NCI-H1417 treated with DMSO at 0.1 percent for 48 hours (cell line): ENCODE results near the gene LVRN.

ENCODE experiments used
- DNase-seq: peaks from one replicate; lab custom pipeline; 2025; lab: John Stamatoyannopoulos, UW

The LVRN gene

DNA sequence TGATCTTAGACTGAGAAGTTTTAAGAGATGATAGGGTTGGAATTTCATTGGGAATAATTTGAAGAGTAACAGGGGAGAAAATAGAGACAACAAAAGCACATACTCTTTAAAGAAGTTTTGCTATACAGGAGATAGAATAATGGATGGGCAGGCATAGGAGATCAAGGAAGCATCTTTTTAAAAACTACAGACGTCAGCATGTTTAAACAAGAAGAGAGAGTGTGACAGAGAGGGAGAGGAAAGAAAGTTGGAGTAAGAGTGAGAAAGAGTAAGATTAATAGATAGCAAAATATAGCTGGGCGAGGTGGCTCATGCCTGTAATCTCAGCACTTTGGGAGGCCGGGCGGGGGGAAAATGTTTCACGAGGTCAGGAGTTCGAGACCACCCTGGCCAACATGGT is 5.3 kb upstream of the LVRN start:
- DNase-seq, result no peak

DNA sequence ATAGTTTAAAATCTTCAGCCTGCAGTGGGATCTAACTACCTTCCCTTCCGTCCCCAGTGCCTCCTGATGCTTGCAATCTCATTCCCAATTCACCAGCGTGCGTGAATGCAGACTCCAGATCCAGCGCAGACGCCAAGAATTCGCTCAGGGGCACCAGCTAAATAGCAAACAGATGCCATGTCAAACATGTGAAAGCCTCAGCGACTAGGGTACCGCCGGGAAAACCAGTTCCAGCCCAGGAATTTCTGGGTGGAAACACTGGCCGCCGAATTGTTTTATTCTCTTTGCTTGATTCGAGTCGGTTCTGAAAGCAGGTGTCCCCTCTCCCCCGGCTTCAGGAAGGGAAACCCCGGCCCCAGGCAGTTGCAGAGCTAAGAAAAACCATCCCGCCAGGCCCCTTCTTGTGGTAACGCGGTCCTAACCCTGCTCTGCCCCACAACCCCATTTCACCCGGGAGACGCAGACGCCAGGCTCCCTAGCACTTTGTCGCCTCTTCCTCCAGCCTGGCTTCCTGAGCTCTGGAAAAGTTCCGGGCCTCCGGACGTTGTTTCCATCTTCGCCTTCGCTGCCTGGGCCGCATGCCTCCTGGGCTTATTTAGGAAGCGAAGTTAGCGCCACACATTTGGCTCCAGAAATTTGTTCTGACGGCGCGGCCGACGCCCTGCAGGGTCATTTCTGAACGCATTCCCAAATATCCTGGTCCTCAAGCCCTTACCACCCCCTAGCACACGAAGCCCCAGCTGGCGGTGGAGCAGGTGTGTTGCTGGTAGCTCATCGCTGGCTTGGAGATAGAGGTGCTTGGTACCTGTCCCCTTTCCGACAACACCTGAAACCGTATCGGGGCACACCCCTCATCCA is 665 bp upstream of the LVRN start:
- no peak for DNase-seq

DNA sequence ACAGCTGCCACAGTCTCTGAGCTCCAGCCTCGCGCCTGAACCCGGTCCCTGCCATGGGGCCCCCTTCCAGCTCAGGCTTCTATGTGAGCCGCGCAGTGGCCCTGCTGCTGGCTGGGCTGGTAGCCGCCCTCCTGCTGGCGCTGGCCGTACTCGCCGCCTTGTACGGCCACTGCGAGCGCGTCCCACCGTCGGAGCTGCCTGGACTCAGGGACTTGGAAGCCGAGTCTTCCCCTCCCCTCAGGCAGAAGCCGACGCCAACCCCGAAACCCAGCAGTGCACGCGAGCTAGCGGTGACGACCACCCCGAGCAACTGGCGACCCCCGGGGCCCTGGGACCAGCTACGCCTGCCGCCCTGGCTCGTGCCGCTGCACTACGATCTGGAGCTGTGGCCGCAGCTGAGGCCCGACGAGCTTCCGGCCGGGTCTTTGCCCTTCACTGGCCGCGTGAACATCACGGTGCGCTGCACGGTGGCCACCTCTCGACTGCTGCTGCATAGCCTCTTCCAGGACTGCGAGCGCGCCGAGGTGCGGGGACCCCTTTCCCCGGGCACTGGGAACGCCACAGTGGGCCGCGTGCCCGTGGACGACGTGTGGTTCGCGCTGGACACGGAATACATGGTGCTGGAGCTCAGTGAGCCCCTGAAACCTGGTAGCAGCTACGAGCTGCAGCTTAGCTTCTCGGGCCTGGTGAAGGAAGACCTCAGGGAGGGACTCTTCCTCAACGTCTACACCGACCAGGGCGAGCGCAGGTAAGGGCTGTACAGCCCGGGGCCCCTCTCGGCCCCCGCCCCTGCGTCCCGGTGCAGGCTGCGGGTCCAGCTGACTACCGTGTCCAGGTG is 509 bp downstream of the LVRN start:
- no peak for DNase-seq

DNA sequence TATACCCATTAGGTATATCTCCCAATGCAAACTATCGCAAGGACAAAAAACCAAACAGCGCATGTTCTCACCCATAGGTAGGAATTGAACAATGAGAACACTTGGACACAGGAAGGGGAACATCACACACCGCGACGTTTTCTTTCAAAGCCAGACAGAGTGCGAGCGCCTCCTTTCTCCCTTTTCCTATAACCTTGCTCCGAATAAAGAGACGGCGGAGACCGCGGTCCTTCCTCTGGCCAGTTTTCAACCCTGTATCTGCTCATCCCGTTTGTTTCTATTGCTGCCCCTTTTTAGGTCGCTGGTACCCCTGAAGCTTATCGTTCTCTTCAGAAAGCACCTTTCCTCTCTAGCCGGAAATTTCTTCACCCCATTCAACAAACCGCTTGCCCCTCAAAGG is 1.3 kb downstream of the LVRN start:
- DNase-seq, result no peak

DNA sequence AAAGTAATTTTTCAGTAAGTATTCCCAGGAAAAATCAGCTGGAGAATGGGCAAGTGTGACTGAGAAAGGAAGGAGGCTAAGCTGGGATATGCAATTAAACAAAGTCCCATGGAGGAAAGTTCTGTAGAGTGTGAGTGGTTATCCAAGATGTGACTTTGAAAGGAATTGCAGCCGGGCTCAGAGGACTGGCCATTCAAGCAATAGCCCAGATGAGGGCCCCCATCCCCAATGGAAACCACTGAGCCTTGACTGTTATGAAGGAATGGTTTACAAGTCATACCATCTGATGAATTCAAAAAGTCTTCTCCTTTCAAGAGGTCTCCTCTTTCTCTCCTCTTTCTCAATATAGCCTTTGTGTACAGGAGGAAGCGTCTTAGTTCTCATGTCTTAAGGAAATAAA is 6.5 kb downstream of the LVRN start:
- DNase-seq, result no peak

DNA sequence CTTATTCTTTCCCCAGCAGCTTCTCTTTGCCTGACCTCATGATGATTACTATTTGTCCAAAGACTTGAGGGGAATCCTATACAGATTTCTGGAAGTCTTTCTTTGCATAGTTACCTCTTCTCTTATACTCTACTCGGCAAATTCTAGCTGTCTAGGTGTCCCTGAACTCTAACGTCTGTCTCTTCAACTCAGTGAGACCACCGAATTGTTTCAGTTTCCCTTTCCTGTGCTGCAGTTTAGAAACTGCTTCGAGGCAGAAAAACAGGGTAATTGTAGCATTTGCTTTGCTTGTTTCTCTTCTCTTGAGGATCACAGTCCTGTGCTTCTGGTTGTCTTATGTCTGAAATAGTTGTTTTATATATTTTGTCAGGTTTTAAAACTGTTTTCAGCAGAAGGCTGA is 14.8 kb downstream of the LVRN start:
- no peak for DNase-seq

DNA sequence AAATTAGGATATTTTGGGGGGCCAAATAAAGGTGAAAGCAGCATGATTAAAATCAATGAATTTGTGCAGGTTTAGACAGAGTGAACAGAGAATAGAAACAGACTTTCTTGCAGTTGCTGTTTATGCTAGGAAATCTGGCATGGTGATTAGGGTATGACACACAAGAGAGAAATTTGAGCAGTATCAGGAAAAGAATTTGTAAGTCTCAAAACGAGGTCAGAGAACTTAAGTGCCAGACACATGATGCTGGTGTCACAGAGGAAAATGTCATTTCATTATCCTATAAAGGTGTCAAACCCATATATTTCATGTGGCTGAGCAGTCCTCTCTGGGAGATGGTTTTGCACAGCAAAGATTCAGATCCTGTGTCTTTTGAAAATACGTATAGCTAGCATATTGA is 15.7 kb downstream of the LVRN start:
- no peak for DNase-seq

DNA sequence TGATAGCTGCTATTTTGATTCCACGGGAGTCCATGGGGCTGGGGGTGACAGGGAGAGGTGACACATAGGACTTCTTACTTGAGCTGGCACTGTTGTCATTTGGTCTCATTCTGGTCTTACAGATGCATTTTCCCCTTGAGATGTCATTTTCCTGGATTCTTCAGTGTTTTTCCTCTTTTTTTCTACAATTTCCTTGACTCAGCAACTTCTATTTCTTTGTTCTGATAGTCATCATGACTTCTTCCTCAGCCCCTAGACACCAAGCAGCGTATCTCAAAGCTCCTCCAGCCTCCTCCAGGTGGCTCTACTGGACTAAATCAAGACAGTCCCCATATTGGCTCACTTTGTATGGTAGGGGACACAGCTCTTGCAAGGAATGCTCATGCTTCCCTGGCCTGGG is 16.5 kb downstream of the LVRN start:
- DNase-seq, result no peak

DNA sequence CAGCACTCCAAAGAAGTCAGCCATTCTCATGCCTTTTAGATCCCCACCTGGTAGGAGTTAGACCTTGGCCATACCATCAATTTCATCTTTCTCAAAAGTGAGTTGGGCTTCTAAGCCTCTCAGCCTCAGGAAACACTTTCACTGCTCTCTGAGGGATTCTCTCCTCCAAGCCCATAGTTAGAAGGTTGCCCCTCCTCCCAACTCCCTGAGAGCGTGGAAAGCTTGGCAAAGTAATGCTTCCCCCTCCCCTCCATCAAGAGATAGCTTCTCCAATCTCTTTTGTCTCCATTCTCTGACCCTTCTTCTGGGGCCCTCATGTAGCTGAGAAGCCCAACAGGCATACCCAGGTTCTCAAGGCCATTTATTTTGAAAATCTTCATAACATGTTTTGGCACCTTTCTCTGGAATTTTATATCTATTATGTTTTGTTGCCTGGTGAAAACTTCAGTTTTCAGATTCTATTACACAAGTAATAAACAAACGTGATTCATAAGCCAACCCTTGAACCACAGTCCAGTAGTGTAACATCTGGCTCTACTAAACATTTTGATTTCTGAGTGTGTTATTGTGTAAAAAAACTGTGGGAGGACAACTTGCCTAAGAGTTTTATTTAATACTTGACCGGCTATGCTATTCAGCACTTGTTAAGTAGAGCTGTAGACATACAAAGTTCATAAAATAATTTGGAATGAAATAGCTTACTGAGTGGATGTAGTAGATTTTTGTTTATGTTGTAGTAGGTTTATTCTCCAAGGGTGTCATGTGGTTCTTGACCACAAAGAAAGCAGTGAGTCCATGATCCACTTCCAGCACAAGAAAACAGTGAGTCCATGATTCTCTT is 17.1 kb downstream of the LVRN start:
- no peak for DNase-seq

DNA sequence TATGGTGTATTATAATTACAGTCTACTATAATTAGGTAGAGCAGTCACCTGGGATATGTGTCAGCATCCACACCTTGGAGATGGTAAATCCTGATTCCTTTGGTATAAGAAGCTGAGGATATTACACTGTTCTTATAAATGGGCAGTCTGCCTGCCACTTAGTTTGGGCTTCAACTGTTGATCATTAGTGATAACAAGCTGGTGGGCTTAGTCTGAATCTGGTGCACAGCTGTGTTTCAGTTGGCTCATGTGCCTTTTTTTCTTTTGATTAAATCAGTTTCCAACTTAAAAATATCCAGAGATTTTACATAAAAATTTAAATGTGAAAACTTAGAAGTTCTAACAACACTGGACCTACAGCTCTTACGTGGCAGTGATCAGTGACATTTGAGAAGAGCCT is 21.2 kb downstream of the LVRN start:
- no peak for DNase-seq

DNA sequence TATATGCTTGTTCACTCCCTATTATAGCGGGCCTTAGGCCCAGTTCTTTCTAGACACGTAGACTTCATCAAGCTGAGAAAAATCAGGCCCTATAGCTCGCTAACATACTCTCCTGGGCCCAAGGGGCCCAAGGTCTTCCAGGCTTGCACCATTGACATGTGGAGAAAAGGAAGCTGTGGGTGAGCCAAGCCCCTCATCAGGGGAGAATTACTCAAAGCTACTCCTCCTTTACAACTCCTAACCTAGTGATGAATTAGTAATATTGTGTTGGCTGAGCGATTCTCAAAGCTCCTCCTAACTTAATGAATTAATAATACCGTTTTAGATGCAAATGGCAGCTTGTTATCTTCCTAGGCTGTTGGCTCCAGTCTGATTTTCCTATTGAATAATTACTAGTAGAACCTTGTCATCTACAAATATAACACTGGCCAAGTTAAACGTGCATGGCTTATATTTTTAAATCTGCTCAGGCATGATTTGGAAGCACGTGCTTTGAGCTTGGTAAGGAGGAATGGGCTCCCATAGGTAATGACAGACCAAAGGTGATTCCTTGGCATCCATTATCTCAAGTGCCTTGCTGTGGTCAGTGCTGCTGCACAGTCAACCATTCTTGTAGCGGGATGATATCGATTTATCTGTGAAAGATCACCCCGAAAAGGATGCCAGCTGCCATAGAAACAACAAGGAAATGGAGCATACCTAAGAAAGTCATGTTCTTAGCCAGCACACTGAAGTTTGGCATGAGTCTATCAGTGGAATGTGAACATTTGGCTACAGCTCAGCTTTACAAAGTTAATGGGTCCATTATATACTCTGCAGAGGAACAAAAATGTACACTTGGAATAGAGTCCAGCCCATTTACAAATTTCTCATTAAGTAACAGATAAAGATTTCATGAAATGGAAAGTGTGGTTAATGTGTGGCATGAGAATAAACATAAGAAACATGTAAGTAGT is 23.8 kb downstream of the LVRN start:
- no peak for DNase-seq

DNA sequence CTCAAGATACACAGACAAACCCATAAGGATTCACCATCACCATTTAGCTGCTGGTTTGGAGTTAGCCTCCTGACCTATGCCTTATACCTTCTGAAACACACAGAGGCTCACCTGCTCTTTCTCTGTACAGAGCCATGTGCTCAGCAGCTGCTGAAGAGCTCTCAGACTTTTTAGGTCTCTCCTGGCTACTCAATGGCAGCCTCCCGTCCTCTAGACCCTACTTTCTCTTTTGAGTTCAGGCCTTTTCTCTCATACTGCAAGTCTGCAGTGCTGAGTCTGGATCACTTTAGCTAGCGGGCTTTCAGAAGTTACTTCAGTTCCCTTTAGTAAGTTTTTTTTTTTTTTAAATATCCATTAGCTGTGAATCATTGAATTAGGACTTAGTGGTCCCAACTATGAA is 25.7 kb downstream of the LVRN start:
- DNase-seq, result no peak

DNA sequence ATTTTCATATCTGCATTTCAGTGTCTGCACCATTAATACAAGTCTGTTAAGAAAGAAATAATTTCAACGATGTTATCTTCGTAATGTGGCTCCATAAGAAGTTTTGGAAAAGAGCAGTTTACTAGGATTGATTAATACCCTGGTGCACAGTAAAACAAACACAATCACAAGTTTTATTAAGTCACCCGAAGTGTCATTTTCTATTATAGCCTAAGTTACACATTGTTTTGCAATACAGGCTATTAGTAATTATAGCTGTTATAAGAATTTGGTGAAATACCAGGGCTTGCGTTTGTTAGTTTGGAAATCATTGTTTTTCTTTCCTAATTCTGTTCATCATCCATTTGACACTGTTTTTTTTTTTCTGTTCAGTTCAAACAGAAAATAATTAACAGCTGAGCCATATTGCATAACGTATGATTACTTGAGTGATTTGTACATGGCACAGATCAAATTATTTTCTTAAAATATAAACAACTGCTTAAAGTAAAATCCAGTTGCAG is 30.6 kb downstream of the LVRN start:
- DNase-seq, result no peak

DNA sequence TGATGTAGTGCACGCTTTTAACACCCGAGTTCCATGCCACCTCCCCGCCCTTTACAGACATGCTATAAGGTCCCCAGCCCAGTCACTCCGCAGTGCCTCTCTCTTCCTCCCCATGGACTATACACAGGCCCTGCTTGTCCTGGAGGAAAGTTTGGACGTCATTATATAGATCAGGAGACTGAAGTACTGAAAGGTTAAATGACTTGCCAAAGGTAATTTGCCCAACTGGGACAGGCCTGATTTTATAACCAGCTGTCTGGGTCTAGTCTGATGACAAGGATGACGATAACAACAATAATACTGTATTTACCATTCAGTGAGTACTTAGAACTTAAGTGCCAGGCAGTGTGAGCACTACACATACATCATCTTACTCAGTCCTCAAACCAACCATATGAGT is 33.1 kb downstream of the LVRN start:
- no peak for DNase-seq

DNA sequence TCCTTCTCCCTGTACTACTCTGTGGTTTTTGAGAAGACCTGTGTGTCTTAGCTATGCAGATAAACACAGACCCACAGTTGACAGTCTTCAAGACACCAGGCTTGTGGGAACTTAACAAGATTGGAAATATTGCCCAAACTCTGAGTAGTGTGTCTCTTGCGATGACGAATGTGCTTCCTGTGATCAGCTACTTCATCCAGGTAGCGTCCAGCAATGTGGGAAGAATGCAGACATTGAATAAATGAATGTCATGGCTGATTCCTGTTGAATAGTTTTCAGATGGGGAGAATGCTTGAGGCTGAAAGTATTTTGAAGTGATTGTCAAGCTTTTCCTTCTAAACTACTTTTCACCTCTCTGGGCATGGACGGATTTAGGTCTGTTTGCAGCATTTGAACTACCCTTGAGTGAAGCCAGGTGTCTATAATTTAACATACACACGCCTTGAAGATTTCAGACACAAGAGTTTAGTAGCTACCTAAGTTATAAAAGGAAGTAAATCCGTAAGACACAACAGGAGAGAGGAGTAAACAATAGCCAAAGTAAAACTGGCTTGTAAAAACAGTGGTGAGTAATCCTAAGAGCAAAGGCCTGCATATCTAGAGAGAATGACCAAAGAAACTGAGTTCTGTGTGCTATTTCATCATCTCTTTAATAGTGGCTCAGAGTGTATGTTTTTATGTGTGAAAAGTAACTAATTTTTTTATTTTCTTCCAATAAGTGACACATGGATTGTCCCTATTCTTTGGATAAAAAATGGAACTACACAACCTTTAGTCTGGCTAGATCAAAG is 40.0 kb downstream of the LVRN start:
- DNase-seq, result no peak

DNA sequence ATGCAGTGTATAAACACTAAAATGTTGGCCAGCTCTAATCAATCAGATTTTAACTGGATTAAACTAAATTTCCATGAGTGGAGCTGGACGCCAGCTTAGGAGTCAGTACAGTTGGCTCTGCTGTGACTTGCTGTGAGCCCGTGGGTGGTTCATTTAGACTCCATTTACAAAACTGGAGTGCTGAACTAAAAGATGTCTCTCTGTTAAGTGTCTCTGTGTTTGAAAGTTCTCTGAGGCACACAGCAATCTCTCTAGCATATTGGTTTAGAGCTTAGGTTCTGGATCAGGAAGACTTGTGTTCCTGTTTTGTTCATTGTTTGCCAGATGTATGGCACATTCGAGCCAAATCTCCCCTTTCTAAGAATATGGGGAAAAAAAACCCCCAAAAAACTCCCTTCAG is 42.0 kb downstream of the LVRN start:
- DNase-seq, result no peak

DNA sequence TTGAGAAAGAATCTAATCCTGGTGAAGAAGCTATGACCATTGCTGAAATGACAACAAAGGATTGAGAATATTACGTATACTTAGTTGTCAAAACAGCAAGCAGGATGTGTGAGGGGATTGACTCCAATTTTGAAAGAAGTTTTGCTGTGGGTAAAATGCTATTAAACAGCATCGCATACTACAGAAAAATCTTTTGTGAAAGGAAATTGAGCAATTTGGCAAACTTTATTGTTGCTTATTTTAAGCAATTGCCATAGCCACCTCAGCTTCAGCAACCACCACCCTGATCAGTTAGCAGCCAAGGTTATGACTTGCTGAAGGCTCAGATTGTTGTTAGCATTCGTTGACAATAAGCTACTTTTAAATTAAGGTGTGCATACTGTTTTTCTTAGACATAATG is 47.5 kb downstream of the LVRN start:
- no peak for DNase-seq

DNA sequence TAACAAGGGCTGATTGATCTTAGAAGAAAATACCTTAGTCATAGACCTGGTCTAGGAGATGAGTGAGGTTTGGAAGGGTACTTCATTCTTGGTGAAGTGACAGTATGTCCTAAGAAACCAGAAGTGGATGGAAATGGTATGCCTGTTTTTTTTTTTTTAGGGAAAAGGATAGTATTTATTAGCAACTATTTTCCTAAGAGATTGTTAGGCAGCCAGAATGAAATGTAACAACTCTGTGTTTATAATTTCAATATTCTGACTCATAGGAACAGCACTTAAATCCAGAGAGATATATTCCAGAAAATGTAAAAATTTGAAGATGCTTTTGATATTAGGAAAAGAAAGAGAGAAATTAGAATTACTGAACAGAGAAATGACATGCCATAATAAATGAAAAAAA is 48.8 kb downstream of the LVRN start:
- DNase-seq, result no peak

DNA sequence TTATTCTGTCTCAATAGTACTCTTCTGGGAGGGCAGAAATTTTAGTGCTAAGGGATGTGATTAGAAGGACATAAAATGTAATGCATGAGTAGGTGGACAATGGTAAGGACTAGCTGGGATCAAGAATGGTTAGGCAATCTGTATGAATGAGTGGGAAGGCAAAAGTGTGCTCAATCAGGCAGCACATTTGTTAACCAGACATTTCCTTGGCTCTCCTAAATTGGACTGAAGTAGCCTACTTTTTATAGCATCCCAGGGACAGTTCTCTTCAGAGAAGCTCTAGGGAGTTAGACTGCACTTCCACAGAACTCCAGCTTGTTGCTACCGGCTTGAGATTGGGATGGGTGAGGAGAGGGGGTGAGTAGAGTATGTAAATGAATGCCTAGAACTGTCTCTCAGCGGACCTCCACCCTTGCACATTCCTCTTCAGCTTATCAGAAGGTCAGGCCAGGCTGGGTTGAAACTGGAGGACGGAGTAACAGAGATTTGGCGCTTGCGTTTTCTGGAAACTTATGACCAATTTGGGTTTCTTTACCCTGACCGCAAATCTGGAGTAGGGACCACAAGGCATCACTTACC is 51.0 kb downstream of the LVRN start:
- DNase-seq, result no peak

DNA sequence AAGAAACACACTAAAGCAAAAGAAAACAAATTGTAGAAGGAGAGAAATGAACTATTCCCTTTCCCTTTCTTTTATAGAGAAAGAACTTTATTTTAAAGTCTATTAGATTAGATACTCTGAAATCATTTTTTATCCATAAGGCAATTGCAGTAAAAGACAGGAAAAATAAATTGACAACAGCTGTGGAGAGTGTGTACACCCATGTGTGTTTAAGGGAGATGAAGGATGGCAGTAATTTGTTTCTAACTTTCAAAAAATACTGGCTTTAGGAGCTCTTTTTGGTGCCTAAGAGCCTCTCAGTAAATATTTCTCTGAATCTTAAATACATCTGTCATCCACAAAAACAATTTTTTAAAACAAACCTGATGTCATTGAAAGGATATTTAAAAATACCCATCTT is 51.7 kb downstream of the LVRN start:
- DNase-seq, result no peak
